HCT116 (cell line): ENCODE measurements around the gene NSMCE3. TPM values are rescaled to one million over a fixed set of nuclear protein-coding genes. Genes with fewer than 3 reads are reported as not detected.

Experiments
- ATAC-seq: fragments of 200-7000 bp; cut with Tn5 transposase; 2 replicates; pipeline ENCODE4 v1.9.1; 2020; ENCODE audit warnings: mild to moderate bottlenecking, moderate library complexity
- BruUV-seq: library from RNA; stranded (reverse); fragments of 400-500 nt; replicated peaks from 2 replicates; lab custom pipeline; 2021; lab: Mats Ljungman, UMichigan
- CTCF ChIA-PET: fragments of 300-600 bp; sonication (Branson Sonifier 250); formaldehyde crosslinking; loops from one replicate; lab custom pipeline; 2021; ENCODE audit warnings: antibody characterized with exemption; lab: Charles Lee
- POLR2A ChIA-PET: fragments of 300-600, 350-600 bp; sonication (Branson Sonifier 250); formaldehyde crosslinking; loops from one replicate; lab custom pipeline; 2021; ENCODE audit warnings: antibody characterized with exemption; lab: Charles Lee
- RAD21 ChIA-PET, 2 experiments: fragments of 300-600 bp; sonication (Branson Sonifier 250); formaldehyde crosslinking; loops; one replicate each; lab custom pipeline; 2023; ENCODE audit warnings: low total read pairs in 2 of 2; ENCODE audit not compliant: uncharacterized antibody in 2 of 2, unreplicated experiment in 2 of 2, low non-redundant PET in 1 of 2; lab: Charles Lee
- DNase-seq: peaks from one replicate; pipeline ENCODE4 v3.0.0-alpha.2; 2010; ENCODE audit warnings: low read depth, low spot score
- H2AFZ ChIP-seq: fragments of 200-600 bp; shearing (Covaris generic), sonication (generic); 2 replicates; pipeline ENCODE4 v1.6.1; 2017; ENCODE audit warnings: low read depth, mixed run types, mixed read lengths, antibody characterized with exemption, low read length; ENCODE audit not compliant: poor library complexity, severe bottlenecking
- H3K27ac ChIP-seq: 2 replicates; pipeline ENCODE4 v1.5.1; 2012; ENCODE audit warnings: low read depth, low read length
- H3K27me3 ChIP-seq: fragments of 200-600 bp; sonication (generic); 2 replicates; pipeline ENCODE4 v1.6.1; 2016; ENCODE audit warnings: mixed run types, low read length, mixed read lengths; ENCODE audit not compliant: insufficient read depth
- H3K36me3 ChIP-seq, 2 experiments: fragments of 200-500 bp in 1 of 2; fragments of 200-600 bp in 1 of 2; sonication (Bioruptor generic) in 1 of 2; sonication (generic) in 1 of 2; 2 replicates each; pipeline versions ENCODE4 v1.5.1 to v1.6.1; 2014 to 2016; ENCODE audit warnings: low read length in 2 of 2, inconsistent platforms in 1 of 2, mixed read lengths in 1 of 2, mixed run types in 1 of 2; ENCODE audit not compliant: insufficient read depth in 2 of 2, control insufficient read depth in 1 of 2
- H3K4me1 ChIP-seq, 2 experiments: fragments of 200-600 bp in 1 of 2; sonication (generic) in 1 of 2; 2 replicates each; pipeline versions ENCODE4 v1.5.1 to v1.6.1; 2012 to 2017; ENCODE audit warnings: low read length in 2 of 2, inconsistent platforms in 1 of 2, mild to moderate bottlenecking in 1 of 2, mixed read lengths in 1 of 2, mixed run types in 1 of 2, moderate library complexity in 1 of 2; ENCODE audit not compliant: insufficient read depth in 2 of 2, control insufficient read depth in 1 of 2
- H3K4me2 ChIP-seq: fragments of 200-600 bp; sonication (generic); 2 replicates; pipeline ENCODE4 v1.6.1; 2017; ENCODE audit warnings: mixed run types, low read length, mixed read lengths
- H3K4me3 ChIP-seq, 2 experiments: fragments of 200-600 bp in 1 of 2; sonication (generic) in 1 of 2; replicated peaks in 1 of 2; 2 replicates each; pipeline ENCODE4 v1.5.1; 2011 to 2016; ENCODE audit warnings: low read length in 2 of 2, control low read depth in 1 of 2, low read depth in 1 of 2, mild to moderate bottlenecking in 1 of 2, mixed read lengths in 1 of 2, mixed run types in 1 of 2
- H3K79me2 ChIP-seq: fragments of 200-600 bp; sonication (generic); 2 replicates; pipeline ENCODE4 v1.6.1; 2017; ENCODE audit warnings: mild to moderate bottlenecking, mixed run types, low read length, moderate library complexity, mixed read lengths; ENCODE audit not compliant: insufficient read depth
- H3K9ac ChIP-seq: fragments of 200-600 bp; sonication (generic); 2 replicates; pipeline ENCODE4 v1.6.1; 2016; ENCODE audit warnings: low read length, mixed read lengths
- H3K9me2 ChIP-seq: fragments of 200-600 bp; sonication (generic), shearing (Covaris generic); 2 replicates; pipeline ENCODE4 v1.6.1; 2017; ENCODE audit warnings: mixed run types, mild to moderate bottlenecking, moderate library complexity; ENCODE audit not compliant: insufficient read depth
- H3K9me3 ChIP-seq, 2 experiments: fragments of 200-500 bp in 1 of 2; fragments of 200-600 bp in 1 of 2; sonication (Bioruptor generic) in 1 of 2; sonication (generic) in 1 of 2; 2 replicates each; pipeline ENCODE4 v1.6.1; 2014 to 2017; ENCODE audit warnings: low read length in 2 of 2, mixed read lengths in 2 of 2, inconsistent platforms in 1 of 2, low read depth in 1 of 2, mild to moderate bottlenecking in 1 of 2, mixed run types in 1 of 2, moderate library complexity in 1 of 2; ENCODE audit not compliant: control insufficient read depth in 1 of 2, insufficient read depth in 1 of 2
- H4K20me1 ChIP-seq: fragments of 200-600 bp; sonication (generic), shearing (Covaris generic); 2 replicates; pipeline ENCODE4 v1.6.1; 2017; ENCODE audit warnings: mixed run types, mild to moderate bottlenecking, moderate library complexity; ENCODE audit not compliant: insufficient read depth
- CBX3 ChIP-seq: IDR thresholded peaks from 2 replicates; pipeline ENCODE4 v1.6.1; 2012; ENCODE audit warnings: low read depth
- EGR1 ChIP-seq: IDR thresholded peaks from 2 replicates; pipeline ENCODE4 v1.6.1; 2012; ENCODE audit warnings: low read depth
- ELF1 ChIP-seq: IDR thresholded peaks from 2 replicates; pipeline ENCODE4 v1.6.1; 2012; ENCODE audit warnings: low read depth, borderline replicate concordance
- EZH2 ChIP-seq: fragments of 200-600 bp; sonication (generic); IDR thresholded peaks from 2 replicates; pipeline ENCODE4 v1.6.1; 2017; ENCODE audit warnings: antibody characterized with exemption, mixed run types
- FOSL1 ChIP-seq: IDR thresholded peaks from 2 replicates; pipeline ENCODE4 v1.6.1; 2012; ENCODE audit warnings: low read depth
- JUND ChIP-seq: IDR thresholded peaks from 2 replicates; pipeline ENCODE4 v1.6.1; 2012
- POLR2A ChIP-seq: IDR thresholded peaks from 2 replicates; pipeline ENCODE4 v1.7.0; 2011; ENCODE audit warnings: borderline replicate concordance; ENCODE audit not compliant: insufficient read depth, insufficient read length; ENCODE audit errors: extremely low read depth
- RAD21 ChIP-seq: IDR thresholded peaks from 2 replicates; pipeline ENCODE4 v1.6.1; 2012; ENCODE audit warnings: low read depth, mild to moderate bottlenecking
- SIN3A ChIP-seq: IDR thresholded peaks from 2 replicates; pipeline ENCODE4 v1.6.1; 2012; ENCODE audit warnings: low read depth
- SP1 ChIP-seq: IDR thresholded peaks from 2 replicates; pipeline ENCODE4 v1.6.1; 2012; ENCODE audit warnings: low read depth
- SRF ChIP-seq: IDR thresholded peaks from 2 replicates; pipeline ENCODE4 v1.6.1; 2012; ENCODE audit warnings: low read depth
- TCF7L2 ChIP-seq: IDR thresholded peaks from 2 replicates; pipeline ENCODE4 v1.7.0; 2011; ENCODE audit warnings: borderline replicate concordance, inconsistent platforms; ENCODE audit not compliant: insufficient read depth, insufficient read length; ENCODE audit errors: extremely low read depth
- YY1 ChIP-seq: IDR thresholded peaks from 2 replicates; pipeline ENCODE4 v1.6.1; 2011; ENCODE audit warnings: low read length, low read depth, moderate library complexity, mild to moderate bottlenecking; ENCODE audit not compliant: insufficient replicate concordance; ENCODE audit errors: extremely low read depth
- ZFX ChIP-seq: fragments of 450-650 bp; IDR thresholded peaks from 2 replicates; pipeline ENCODE4 v1.6.1; 2017
- ZNF274 ChIP-seq: fragments of 200-500 bp; sonication (Bioruptor generic); IDR thresholded peaks from 2 replicates; pipeline ENCODE4 v1.6.1; 2014; ENCODE audit warnings: mild to moderate bottlenecking, low read depth, low read length, inconsistent platforms
- intact Hi-C: fragments of 100-400 bp; cut with micrococcal nuclease; formaldehyde crosslinking; loops from 2 replicates; pipeline ENCODE4 v1.10.0; 2022
- total RNA-seq: library from RNA; stranded (reverse); gene quantifications from one replicate; pipeline ENCODE4 v1.2.1, GENCODE V29; 2021; ENCODE audit not compliant: unreplicated experiment
- TF ChIP-seq, protein P1 (sequence below): IDR thresholded peaks from 2 replicates; pipeline ENCODE4 v1.6.1; 2011; ENCODE audit warnings: mild to moderate bottlenecking, low read length, moderate library complexity; ENCODE audit not compliant: insufficient replicate concordance; ENCODE audit errors: extremely low read depth
- TF ChIP-seq, protein P2 (sequence below), 3 experiments: fragments of 200-600 bp in 1 of 3; sonication (generic) in 1 of 3; IDR thresholded peaks in 2 of 3; conservative IDR thresholded peaks in 1 of 3; 2 replicates each; pipeline ENCODE4 v1.5.1; 2012 to 2017; ENCODE audit warnings: low read depth in 2 of 3, low read length in 2 of 3, antibody characterized with exemption in 1 of 3, borderline replicate concordance in 1 of 3, control low read depth in 1 of 3, mild to moderate bottlenecking in 1 of 3, mixed read lengths in 1 of 3, mixed run types in 1 of 3, moderate library complexity in 1 of 3; ENCODE audit not compliant: insufficient read depth in 1 of 3
- TF ChIP-seq, protein P3 (sequence below): IDR thresholded peaks from 2 replicates; pipeline ENCODE4 v1.6.1; 2012

NSMCE3 gene
- total RNA-seq, 1 experiment from 2014 or later: 5.7 TPM

DNA sequence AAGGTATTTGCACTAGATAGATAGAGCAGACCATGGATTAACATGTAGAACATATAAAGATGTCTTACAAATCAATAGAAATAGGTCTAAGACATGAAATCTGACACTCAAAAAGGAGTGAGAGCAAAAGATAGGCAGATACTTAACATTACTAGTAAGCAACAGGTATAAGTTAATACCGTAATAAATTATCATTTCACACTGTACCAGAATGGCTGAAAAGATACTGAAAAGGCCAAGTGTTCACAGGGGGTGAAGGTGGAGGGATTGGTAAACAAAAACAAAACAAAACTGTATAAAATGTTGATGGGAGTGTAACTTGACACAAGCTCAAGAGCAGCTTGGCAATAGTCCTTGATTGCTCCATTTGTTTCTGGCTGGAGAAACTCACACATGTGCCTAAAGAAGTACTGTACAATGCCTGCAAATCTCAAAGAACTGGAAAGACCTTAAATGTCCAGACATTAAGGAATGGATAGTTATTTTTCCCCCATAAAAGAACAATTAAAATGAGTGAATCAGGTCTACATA is 3.5 kb downstream of the NSMCE3 start:
- Histone ChIP-seq H4K20me1 (no peaks in the 10 kb centered on the region), H3K36me3 (no peaks in the 10 kb centered on the region), H3K4me2 (no peak overlapping the region), H3K9me3 (no peaks in the 10 kb centered on the region), H3K9me2 (no peaks in the 10 kb centered on the region), H2AFZ (no peak overlapping the region), H3K79me2 (peaks cover 10% of the 10 kb centered on the region), H3K27me3 (no peaks in the 10 kb centered on the region), H3K27ac (no peak overlapping the region), H3K4me1 (peaks cover 7 to 13% of the 10 kb centered on the region in 2 experiments), H3K4me3 (no peak overlapping the region), H3K9ac (no peak overlapping the region)
- ChIA-PET RAD21 (no interaction called here), POLR2A (no interaction called here), CTCF (no interaction called here)
- intact Hi-C loops: no loop called here
- no peak for DNase-seq
- no peak for TF ChIP-seq SIN3A
- TF ChIP-seq, protein P1, sequence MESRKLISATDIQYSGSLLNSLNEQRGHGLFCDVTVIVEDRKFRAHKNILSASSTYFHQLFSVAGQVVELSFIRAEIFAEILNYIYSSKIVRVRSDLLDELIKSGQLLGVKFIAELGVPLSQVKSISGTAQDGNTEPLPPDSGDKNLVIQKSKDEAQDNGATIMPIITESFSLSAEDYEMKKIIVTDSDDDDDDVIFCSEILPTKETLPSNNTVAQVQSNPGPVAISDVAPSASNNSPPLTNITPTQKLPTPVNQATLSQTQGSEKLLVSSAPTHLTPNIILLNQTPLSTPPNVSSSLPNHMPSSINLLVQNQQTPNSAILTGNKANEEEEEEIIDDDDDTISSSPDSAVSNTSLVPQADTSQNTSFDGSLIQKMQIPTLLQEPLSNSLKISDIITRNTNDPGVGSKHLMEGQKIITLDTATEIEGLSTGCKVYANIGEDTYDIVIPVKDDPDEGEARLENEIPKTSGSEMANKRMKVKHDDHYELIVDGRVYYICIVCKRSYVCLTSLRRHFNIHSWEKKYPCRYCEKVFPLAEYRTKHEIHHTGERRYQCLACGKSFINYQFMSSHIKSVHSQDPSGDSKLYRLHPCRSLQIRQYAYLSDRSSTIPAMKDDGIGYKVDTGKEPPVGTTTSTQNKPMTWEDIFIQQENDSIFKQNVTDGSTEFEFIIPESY: no peak
- no peak for TF ChIP-seq ZFX
- no peak for TF ChIP-seq JUND
- TF ChIP-seq CBX3: no peak
- no peak for TF ChIP-seq FOSL1
- TF ChIP-seq EGR1: no peak
- TF ChIP-seq SRF: no peak
- TF ChIP-seq, protein P2, sequence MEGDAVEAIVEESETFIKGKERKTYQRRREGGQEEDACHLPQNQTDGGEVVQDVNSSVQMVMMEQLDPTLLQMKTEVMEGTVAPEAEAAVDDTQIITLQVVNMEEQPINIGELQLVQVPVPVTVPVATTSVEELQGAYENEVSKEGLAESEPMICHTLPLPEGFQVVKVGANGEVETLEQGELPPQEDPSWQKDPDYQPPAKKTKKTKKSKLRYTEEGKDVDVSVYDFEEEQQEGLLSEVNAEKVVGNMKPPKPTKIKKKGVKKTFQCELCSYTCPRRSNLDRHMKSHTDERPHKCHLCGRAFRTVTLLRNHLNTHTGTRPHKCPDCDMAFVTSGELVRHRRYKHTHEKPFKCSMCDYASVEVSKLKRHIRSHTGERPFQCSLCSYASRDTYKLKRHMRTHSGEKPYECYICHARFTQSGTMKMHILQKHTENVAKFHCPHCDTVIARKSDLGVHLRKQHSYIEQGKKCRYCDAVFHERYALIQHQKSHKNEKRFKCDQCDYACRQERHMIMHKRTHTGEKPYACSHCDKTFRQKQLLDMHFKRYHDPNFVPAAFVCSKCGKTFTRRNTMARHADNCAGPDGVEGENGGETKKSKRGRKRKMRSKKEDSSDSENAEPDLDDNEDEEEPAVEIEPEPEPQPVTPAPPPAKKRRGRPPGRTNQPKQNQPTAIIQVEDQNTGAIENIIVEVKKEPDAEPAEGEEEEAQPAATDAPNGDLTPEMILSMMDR (IDR thresholded peaks at IDR 0.05 in 2 of 3, conservative IDR thresholded peaks at IDR 0.05 in 1 of 3; ENCODE audit: borderline replicate concordance in 1 of 3, insufficient read depth in 1 of 3, low read depth in 2 of 3, low read length in 2 of 3): no peak
- TF ChIP-seq SP1: no peak
- no peak for TF ChIP-seq EZH2
- no peak for TF ChIP-seq ZNF274
- no peak for TF ChIP-seq TCF7L2
- no peak for TF ChIP-seq ELF1
- no peak for TF ChIP-seq POLR2A
- TF ChIP-seq, protein P3, sequence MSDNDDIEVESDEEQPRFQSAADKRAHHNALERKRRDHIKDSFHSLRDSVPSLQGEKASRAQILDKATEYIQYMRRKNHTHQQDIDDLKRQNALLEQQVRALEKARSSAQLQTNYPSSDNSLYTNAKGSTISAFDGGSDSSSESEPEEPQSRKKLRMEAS: no peak
- no peak for TF ChIP-seq YY1
- no peak for TF ChIP-seq RAD21
- ATAC-seq: no peak
- no TSS peak for BruUV-seq
